H1 (cell line): ENCODE results near the gene GPD1. TPM values are rescaled to one million over a fixed set of nuclear protein-coding genes. Genes with fewer than 3 reads are reported as not detected.
A peak's percentile ranks its signal among the peaks of the same experiment; 100 is the strongest.

Experiments
- CTCF ChIA-PET: fragments of 300-600 bp; sonication (Branson Sonifier 250); formaldehyde crosslinking; loops from one replicate; lab custom pipeline; 2021; ENCODE audit not compliant: partially characterized antibody; lab: Charles Lee
- POLR2A ChIA-PET: fragments of 300-600 bp; sonication (Branson Sonifier 250); formaldehyde crosslinking; loops from one replicate; lab custom pipeline; 2021; ENCODE audit warnings: inconsistent platforms; ENCODE audit not compliant: partially characterized antibody; lab: Charles Lee
- DNase-seq, 2 experiments: peaks; one replicate each; pipeline versions ENCODE4 v3.0.0 to v3.0.0-alpha.2; 2010 to 2022; ENCODE audit warnings: low spot score in 2 of 2, low read depth in 1 of 2, mixed read lengths in 1 of 2
- FAIRE-seq: peaks from 2 replicates; lab custom pipeline; 2011; peaks lifted over from hg19 to GRCh38; lab: Jason Lieb, UNC
- H2AFZ ChIP-seq: 2 replicates; pipeline ENCODE4 v1.8.1; 2012; ENCODE audit warnings: low read length, inconsistent platforms
- H2AK5ac ChIP-seq: 2 replicates; pipeline ENCODE4 v1.6.1; 2013; ENCODE audit warnings: low read depth, low read length
- H2BK120ac ChIP-seq: replicated peaks from 2 replicates; pipeline ENCODE3; 2013; ENCODE audit warnings: low read depth, low read length, inconsistent platforms
- H2BK12ac ChIP-seq: 2 replicates; pipeline ENCODE4 v1.6.1; 2013; ENCODE audit warnings: low read depth, low read length
- H2BK15ac ChIP-seq: 2 replicates; pipeline ENCODE4 v1.6.1; 2013; ENCODE audit warnings: low read length
- H2BK20ac ChIP-seq: 2 replicates; pipeline ENCODE4 v1.6.1; 2013; ENCODE audit warnings: low read length
- H2BK5ac ChIP-seq: 2 replicates; pipeline ENCODE4 v1.6.1; 2013; ENCODE audit warnings: low read depth, low read length
- H3K14ac ChIP-seq: 2 replicates; pipeline ENCODE4 v1.6.1; 2013; ENCODE audit warnings: inconsistent platforms; ENCODE audit not compliant: insufficient read length
- H3K18ac ChIP-seq: 2 replicates; pipeline ENCODE4 v1.6.1; 2013; ENCODE audit warnings: low read length; ENCODE audit errors: extremely low read depth
- H3K23ac ChIP-seq: 2 replicates; pipeline ENCODE4 v1.6.1; 2013; ENCODE audit warnings: inconsistent platforms; ENCODE audit not compliant: insufficient read length
- H3K23me2 ChIP-seq: 2 replicates; pipeline ENCODE4 v1.6.1; 2013; ENCODE audit warnings: low read depth, low read length
- H3K27ac ChIP-seq: 2 replicates; pipeline ENCODE4 v1.6.1; 2011; ENCODE audit warnings: low read depth, low read length, inconsistent platforms
- H3K27me3 ChIP-seq, 4 experiments: replicated peaks in 1 of 4; 1 replicate in 1 of 4; 2 replicates in 3 of 4; pipeline versions ENCODE4 v1.6.1 to v1.8.1; 2011 to 2013; ENCODE audit warnings: low read length in 3 of 4, mild to moderate bottlenecking in 3 of 4, inconsistent platforms in 2 of 4, mixed read lengths in 2 of 4, moderate library complexity in 1 of 4; ENCODE audit not compliant: control insufficient read depth in 3 of 4, insufficient read depth in 3 of 4; ENCODE audit errors: extremely low read depth in 1 of 4
- H3K36me3 ChIP-seq, 4 experiments: 2 replicates each; pipeline versions ENCODE4 v1.6.1 to v1.8.1; 2011 to 2013; ENCODE audit warnings: mild to moderate bottlenecking in 4 of 4, low read length in 3 of 4, moderate library complexity in 2 of 4, control low read depth in 1 of 4, inconsistent platforms in 1 of 4; ENCODE audit not compliant: insufficient read depth in 4 of 4, control insufficient read depth in 2 of 4
- H3K4ac ChIP-seq: replicated peaks from 2 replicates; pipeline ENCODE3; 2013; ENCODE audit warnings: low read length, low read depth, mixed read lengths, inconsistent platforms; ENCODE audit not compliant: insufficient read length
- H3K4me1 ChIP-seq, 4 experiments: replicated peaks in 1 of 4; 1 replicate in 1 of 4; 2 replicates in 3 of 4; pipeline versions ENCODE4 v1.6.1 to v1.8.1; 2011 to 2013; ENCODE audit warnings: low read length in 3 of 4, inconsistent platforms in 2 of 4, mixed read lengths in 1 of 4; ENCODE audit not compliant: insufficient read depth in 4 of 4, control insufficient read depth in 3 of 4
- H3K4me2 ChIP-seq, 2 experiments: 2 replicates each; pipeline versions ENCODE4 v1.6.1 to v1.8.1; 2011 to 2013; ENCODE audit warnings: low read depth in 2 of 2, low read length in 2 of 2, control low read depth in 1 of 2, inconsistent platforms in 1 of 2, mild to moderate bottlenecking in 1 of 2; ENCODE audit not compliant: insufficient read depth in 1 of 2
- H3K4me3 ChIP-seq, 4 experiments: fragments of 200-600, 300-600 bp in 1 of 4; sonication (generic), shearing (Covaris generic), sonication (Bioruptor Twin) in 1 of 4; 2 replicates each; pipeline versions ENCODE4 v1.5.1 to v1.8.1; 2011 to 2016; ENCODE audit warnings: low read length in 4 of 4, low read depth in 3 of 4, control low read depth in 2 of 4, inconsistent platforms in 2 of 4, mild to moderate bottlenecking in 2 of 4, mixed read lengths in 1 of 4, moderate library complexity in 1 of 4; ENCODE audit not compliant: insufficient read depth in 2 of 4; ENCODE audit errors: extremely low read depth in 1 of 4
- H3K56ac ChIP-seq: replicated peaks from 2 replicates; pipeline ENCODE3; 2013; ENCODE audit warnings: low read depth, mild to moderate bottlenecking, mixed read lengths, low read length, inconsistent platforms; ENCODE audit not compliant: insufficient read length
- H3K79me1 ChIP-seq: 2 replicates; pipeline ENCODE4 v1.6.1; 2013; ENCODE audit warnings: low read depth, low read length, control low read depth
- H3K79me2 ChIP-seq, 2 experiments: 2 replicates each; pipeline versions ENCODE4 v1.6.1 to v1.8.1; 2012 to 2013; ENCODE audit warnings: low read length in 2 of 2, mild to moderate bottlenecking in 2 of 2, inconsistent platforms in 1 of 2; ENCODE audit not compliant: insufficient read depth in 2 of 2, control insufficient read depth in 1 of 2
- H3K9ac ChIP-seq, 4 experiments: replicated peaks in 1 of 4; 1 replicate in 1 of 4; 2 replicates in 3 of 4; pipeline versions ENCODE4 v1.6.1 to v1.8.1; 2011 to 2013; ENCODE audit warnings: low read depth in 3 of 4, low read length in 3 of 4, control low read depth in 2 of 4, mild to moderate bottlenecking in 2 of 4, moderate library complexity in 2 of 4, inconsistent platforms in 1 of 4; ENCODE audit errors: extremely low read depth in 1 of 4
- H3K9me3 ChIP-seq, 2 experiments: 2 replicates each; pipeline versions ENCODE4 v1.6.1 to v1.8.1; 2012 to 2013; ENCODE audit warnings: mild to moderate bottlenecking in 2 of 2, moderate library complexity in 2 of 2, control low read depth in 1 of 2, inconsistent platforms in 1 of 2, low read depth in 1 of 2, low read length in 1 of 2, mixed read lengths in 1 of 2; ENCODE audit not compliant: insufficient read depth in 2 of 2
- H4K20me1 ChIP-seq, 2 experiments: replicated peaks in 1 of 2; 2 replicates each; pipeline versions ENCODE3 to v1.8.1; 2011 to 2013; ENCODE audit warnings: inconsistent platforms in 2 of 2, low read length in 2 of 2, mild to moderate bottlenecking in 1 of 2; ENCODE audit not compliant: insufficient read depth in 2 of 2, control insufficient read depth in 1 of 2
- H4K5ac ChIP-seq: 2 replicates; pipeline ENCODE4 v1.6.1; 2013; ENCODE audit warnings: low read length, low read depth, mixed read lengths, inconsistent platforms; ENCODE audit not compliant: insufficient read length
- H4K8ac ChIP-seq: 2 replicates; pipeline ENCODE4 v1.8.0; 2013; ENCODE audit warnings: mild to moderate bottlenecking, moderate library complexity, low read length, inconsistent platforms; ENCODE audit not compliant: insufficient read depth; ENCODE audit errors: extremely low read depth
- H4K91ac ChIP-seq: replicated peaks from 2 replicates; pipeline ENCODE3; 2013; ENCODE audit warnings: low read length, mixed read lengths, inconsistent platforms; ENCODE audit not compliant: insufficient read length
- CHD1 ChIP-seq: IDR thresholded peaks from 2 replicates; pipeline ENCODE4 v1.6.1; 2012; ENCODE audit warnings: low read depth, low read length, improper control_type of control experiment
- CTCF ChIP-seq, 3 experiments: IDR thresholded peaks; 1 replicate in 2 of 3; 2 replicates in 1 of 3; pipeline versions ENCODE4 v1.5.1 to v1.6.1; 2011; ENCODE audit warnings: low read length in 3 of 3, mild to moderate bottlenecking in 3 of 3, inconsistent platforms in 2 of 3, low read depth in 1 of 3, moderate library complexity in 1 of 3; ENCODE audit not compliant: insufficient read depth in 1 of 3; ENCODE audit errors: control extremely low read depth in 1 of 3
- EGR1 ChIP-seq: IDR thresholded peaks from 2 replicates; pipeline ENCODE4 v1.6.1; 2011; ENCODE audit warnings: low read depth, low read length, borderline replicate concordance
- KDM4A ChIP-seq: IDR thresholded peaks from one replicate; pipeline ENCODE4 v1.7.1; 2012; ENCODE audit warnings: low read depth, mild to moderate bottlenecking, moderate library complexity, low read length, inconsistent platforms; ENCODE audit not compliant: severe bottlenecking
- RAD21 ChIP-seq, 2 experiments: IDR thresholded peaks in 1 of 2; conservative IDR thresholded peaks in 1 of 2; 2 replicates each; pipeline ENCODE4 v1.6.1; 2011; ENCODE audit warnings: low read depth in 2 of 2, low read length in 2 of 2, improper control_type of control experiment in 1 of 2, inconsistent platforms in 1 of 2, mild to moderate bottlenecking in 1 of 2, moderate library complexity in 1 of 2
- SRF ChIP-seq: IDR thresholded peaks from 2 replicates; pipeline ENCODE4 v1.6.1; 2011; ENCODE audit warnings: mild to moderate bottlenecking, low read depth, low read length, moderate library complexity
- WGBS, 2 experiments: shearing (Covaris generic) in 1 of 2; methylation state at CpG; one replicate each; pipeline versions ENCODE4 v1.1.6 to v1.1.7; 2013 to 2015; ENCODE audit warnings: low lambda C conversion rate in 2 of 2, mixed read lengths in 2 of 2, inconsistent platforms in 1 of 2, low coverage in 1 of 2, missing lambda C conversion rate in 1 of 2; ENCODE audit not compliant: insufficient replicate concordance in 2 of 2, insufficient coverage in 1 of 2, insufficient read length in 1 of 2; ENCODE audit errors: extremely low coverage in 1 of 2, missing lambda C conversion rate in 1 of 2; 5-methylcytosine and 5-hydroxymethylcytosine counted together
- polyA plus RNA-seq, 7 experiments: library from polyadenylated mRNA; depleted of rRNA in 3 of 7; stranded (reverse) in 5 of 7; unstranded in 2 of 7; fragments of >200 nt in 5 of 7; fragments of 200-250 nt in 2 of 7; gene quantifications; 1 replicate in 5 of 7; 2 replicates in 1 of 7; 4 replicates in 1 of 7; pipeline versions ENCODE4 v1.2.1 to v1.2.3, GENCODE V29; 2011 to 2013; ENCODE audit warnings: missing spikeins in 2 of 7, mixed read lengths in 2 of 7
- total RNA-seq: library from RNA; stranded (reverse); fragmentation: NEBNext Ultra II Directional; extraction: Animal tissue kit (Norgen Biotek cat#: 25700); gene quantifications from 2 replicates; pipeline ENCODE4 v1.2.1, GENCODE V29; 2021
- TF ChIP-seq, protein P1 (sequence below): IDR thresholded peaks from 2 replicates; pipeline ENCODE4 v1.6.1; 2012; ENCODE audit warnings: inconsistent platforms

The GPD1 gene
- total and polyA plus RNA-seq, 2 of the 8 experiments (the other 6 are each of a cell fraction or from before 2014, with no cell fraction given), result 0.45 to 0.74 TPM

DNA sequence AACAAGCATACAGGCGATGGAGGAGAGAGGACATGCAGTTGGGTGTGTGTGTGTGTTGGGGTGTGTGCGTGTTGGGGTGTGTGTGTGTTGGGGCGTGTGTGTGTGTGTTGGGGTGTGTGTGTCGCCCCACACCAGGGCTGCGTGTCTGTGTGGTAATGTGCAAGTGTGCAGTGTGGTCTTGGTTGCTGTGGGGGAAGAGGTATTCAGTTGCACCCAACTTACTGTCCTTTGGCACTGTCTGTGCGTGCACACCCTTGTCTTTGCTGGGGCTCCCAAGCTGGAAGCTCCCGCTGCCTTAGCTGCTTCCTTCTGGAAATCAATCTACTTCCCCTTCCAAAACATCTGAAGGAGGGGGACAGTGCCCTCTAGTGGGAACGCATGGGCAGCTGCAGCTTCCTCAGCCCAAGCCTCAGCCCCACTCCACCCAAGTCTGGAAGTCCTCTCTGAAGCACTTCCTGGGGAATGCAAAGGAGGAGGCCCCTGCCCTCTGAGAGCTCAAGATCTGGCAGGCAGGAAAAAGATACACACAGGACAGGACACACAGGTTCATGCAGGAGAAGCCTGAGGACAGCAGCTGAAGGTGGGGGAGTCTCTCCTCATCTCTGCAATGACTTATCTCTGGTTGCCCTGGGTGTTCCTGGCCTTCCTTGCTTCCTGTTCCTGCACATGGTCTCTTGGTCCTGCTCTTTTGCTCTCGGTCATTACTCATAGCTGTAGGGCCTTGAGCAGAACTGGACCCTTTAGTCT lies 33.3 kb upstream of the GPD1 start:
- CTCF ChIA-PET, result interaction anchor here (0.6 to 22.8 kb wide), 51 partner anchors 9 to 1259 kb away, joined by 3 to 420 read pairs (median 4); partner anchors contain the start of genes AQP6, ASIC1, BCDIN3D and COX14
- no peaks in the 10 kb centered on the region for H4K20me1 ChIP-seq
- H3K4me2 ChIP-seq, result no peak overlapping the region
- DNase-seq (peak in 1 of 2 experiments; percentile 90), FAIRE-seq (no peak)
- H3K9me3 ChIP-seq, result no peaks in the 10 kb centered on the region
- no peak overlapping the region for H3K4ac ChIP-seq
- peak overlapping the region; percentile 34; the same call in 1 of the 2 replicates for H2BK15ac ChIP-seq
- H2AFZ ChIP-seq, result peak overlapping the region; percentile 83; the same call in 1 of the 2 replicates
- H3K27ac ChIP-seq, result no peak overlapping the region
- POLR2A ChIA-PET, result interaction anchor here (0.6 kb wide), 1 partner anchor 92 kb away, joined by 3 read pairs; no protein-coding TSS in a partner anchor
- TF ChIP-seq EGR1 (peak; percentile 60; the same call in 1 of the 2 replicates), CHD1 (no peak), SRF (no peak), KDM4A (peak; percentile 25), CTCF (IDR thresholded peaks at IDR 0.05; ENCODE audit: control extremely low read depth in 1 of 3, insufficient read depth in 1 of 3, low read depth in 1 of 3, low read length in 3 of 3) (peak; percentile 84 to 98 (median 96)), RAD21 (IDR thresholded peaks at IDR 0.05 in 1 of 2, conservative IDR thresholded peaks at IDR 0.05 in 1 of 2; ENCODE audit: low read depth in 2 of 2, low read length in 2 of 2) (peak; percentile 77 to 86)
- TF ChIP-seq, protein P1, sequence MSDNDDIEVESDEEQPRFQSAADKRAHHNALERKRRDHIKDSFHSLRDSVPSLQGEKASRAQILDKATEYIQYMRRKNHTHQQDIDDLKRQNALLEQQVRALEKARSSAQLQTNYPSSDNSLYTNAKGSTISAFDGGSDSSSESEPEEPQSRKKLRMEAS, result peak; percentile 61
- no peak overlapping the region for H3K4me3 ChIP-seq
- no peak overlapping the region for H4K91ac ChIP-seq
- peak overlapping the region; percentile 45; the same call in 1 of the 2 replicates for H2BK12ac ChIP-seq
- no peaks in the 10 kb centered on the region for H3K79me2 ChIP-seq
- H2BK20ac ChIP-seq, result 0 out of 2 replicates have a peak overlapping the region, but pooled peaks have one; percentile 9
- no peak overlapping the region for H3K56ac ChIP-seq
- no peak overlapping the region for H4K8ac ChIP-seq
- H3K23me2 ChIP-seq, result no peaks in the 10 kb centered on the region; the same call in 1 of the 2 replicates
- no peak overlapping the region for H3K9ac ChIP-seq
- peaks cover 0 to 6% (median 3%) of the 10 kb centered on the region in 4 experiments; a peak in 5 of 7 replicates for H3K4me1 ChIP-seq
- H3K27me3 ChIP-seq, result peaks cover 0 to 4% (median 0%) of the 10 kb centered on the region in 4 experiments; a peak in 3 of 7 replicates
- no peak overlapping the region for H3K14ac ChIP-seq
- no peaks in the 10 kb centered on the region for H3K36me3 ChIP-seq
- no peak overlapping the region for H2AK5ac ChIP-seq
- H2BK5ac ChIP-seq, result no peak overlapping the region
- 54% methylated on average over 9 of the region's 9 CpGs; no CpG with 5 or more reads in 1 of the 2 experiments for WGBS, 2 experiments
- no peak overlapping the region for H3K23ac ChIP-seq
- H3K18ac ChIP-seq, result no peak overlapping the region
- no peak overlapping the region for H4K5ac ChIP-seq
- peak overlapping the region; percentile 38 for H2BK120ac ChIP-seq
- no peaks in the 10 kb centered on the region for H3K79me1 ChIP-seq
